Measurements from ENCODE around the gene FAM20C. TPM values are rescaled to one million over a fixed set of nuclear protein-coding genes. Genes with fewer than 3 reads are reported as not detected.

FAM20C gene
- total RNA-seq, 1 donor from 2014 or later: 90.8 TPM

GRCh38 chr7:303884-304573 lies 111.7 kb downstream of the FAM20C start:
- Histone ChIP-seq H3K36me3 (no peaks in the 10 kb centered on the region), H3K4me1 (no peaks in the 10 kb centered on the region), H3K4me3 (no peak overlapping the region), H3K27me3 (no peaks in the 10 kb centered on the region), H3K9me3 (no peaks in the 10 kb centered on the region), H3K27ac (no peak overlapping the region)
- intact Hi-C loops (cut with DNase I): no loop called here
- TF ChIP-seq CTCF (IDR thresholded peaks at IDR 0.05): no peak
- no peak for DNase-seq (ENCODE audit: low spot score in 2 of 2)

- Histone ChIP-seq H3K4me3 (no peak overlapping the region), H3K9me3 (no peaks in the 10 kb centered on the region), H3K27me3 (no peaks in the 10 kb centered on the region), H3K4me1 (no peaks in the 10 kb centered on the region), H3K36me3 (no peaks in the 10 kb centered on the region), H3K27ac (no peak overlapping the region)
- intact Hi-C loops (cut with DNase I): no loop called here
- DNase-seq (ENCODE audit: low spot score in 2 of 2): no peak
- no peak for TF ChIP-seq CTCF (IDR thresholded peaks at IDR 0.05)
Measured at GRCh38 chr7:304574-305409, 112.4 kb downstream of the FAM20C start.

- DNase-seq (ENCODE audit: low spot score in 2 of 2): no peak
- intact Hi-C loops (cut with DNase I): no loop called here
- TF ChIP-seq CTCF (IDR thresholded peaks at IDR 0.05): no peak
- no peak overlapping the region for H3K27ac ChIP-seq
- H3K36me3 ChIP-seq: no peaks in the 10 kb centered on the region
- H3K4me1 ChIP-seq: no peaks in the 10 kb centered on the region
- H3K9me3 ChIP-seq: no peaks in the 10 kb centered on the region
- no peaks in the 10 kb centered on the region for H3K27me3 ChIP-seq
- no peak overlapping the region for H3K4me3 ChIP-seq
Measured at GRCh38 chr7:305410-306151, 113.2 kb downstream of the FAM20C start.

- DNase-seq (ENCODE audit: low spot score in 2 of 2): no peak
- intact Hi-C loops (cut with DNase I): no loop called here
- no peak for TF ChIP-seq CTCF (IDR thresholded peaks at IDR 0.05)
Measured at GRCh38 chr7:307970-308369, 115.6 kb downstream of the FAM20C start.

GRCh38 chr7:309586-310228 lies 117.3 kb downstream of the FAM20C start:
- Histone ChIP-seq H3K36me3 (no peaks in the 10 kb centered on the region), H3K4me1 (no peaks in the 10 kb centered on the region), H3K4me3 (no peak overlapping the region), H3K27me3 (no peaks in the 10 kb centered on the region), H3K27ac (no peak overlapping the region), H3K9me3 (no peaks in the 10 kb centered on the region)
- intact Hi-C loops (cut with DNase I): no loop called here
- no peak for TF ChIP-seq CTCF (IDR thresholded peaks at IDR 0.05)
- no peak for DNase-seq (ENCODE audit: low spot score in 2 of 2)

More at GRCh38 chr7:307970-308369, 115.6 kb downstream of the FAM20C start:
- no peak overlapping the region for H3K27ac ChIP-seq
- H3K4me3 ChIP-seq: no peak overlapping the region
- H3K27me3 ChIP-seq: no peaks in the 10 kb centered on the region
- no peaks in the 10 kb centered on the region for H3K4me1 ChIP-seq
- no peaks in the 10 kb centered on the region for H3K36me3 ChIP-seq
- no peaks in the 10 kb centered on the region for H3K9me3 ChIP-seq
